ENCODE data around the gene PKP4. TPM values are rescaled to one million over a fixed set of nuclear protein-coding genes. Genes with fewer than 3 reads are reported as not detected.

Gene PKP4
- total RNA-seq, 1 experiment from 2014 or later: 59.1 TPM

DNA sequence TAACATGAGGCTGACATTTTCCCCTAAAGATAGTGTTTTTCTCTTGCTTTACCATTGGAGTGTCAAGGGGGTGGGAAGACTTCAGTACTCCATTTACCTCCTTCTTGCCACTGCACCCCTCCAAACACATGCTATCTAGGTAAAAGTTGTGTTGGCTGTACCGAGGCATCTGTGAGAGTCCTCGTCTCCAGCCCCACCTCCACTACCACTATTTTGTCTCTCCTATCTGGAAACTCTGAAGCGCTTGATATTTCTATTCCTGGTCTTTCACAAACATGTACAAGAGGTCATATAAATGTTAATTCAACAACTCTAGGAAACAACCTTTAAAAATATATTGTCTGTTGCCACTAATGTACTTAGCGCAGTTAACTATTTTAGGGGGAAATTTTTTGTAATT lies 132.6 kb downstream of the PKP4 start:
- no peak overlapping the region for H3K4me2 ChIP-seq
- H3K4me1 ChIP-seq (replicated peaks; ENCODE audit: insufficient read depth): peaks cover 8% of the 10 kb centered on the region
- no peaks in the 10 kb centered on the region for H3K36me3 ChIP-seq (ENCODE audit: low read depth)
- no peak for DNase-seq
- ChIA-PET CTCF (no interaction called here), POLR2A (ENCODE audit: unreplicated experiment) (no interaction called here)
- no peaks in the 10 kb centered on the region for H3K79me2 ChIP-seq (ENCODE audit: low read depth)
- H2AFZ ChIP-seq: no peak overlapping the region
- H3K9me2 ChIP-seq (ENCODE audit: insufficient read depth): no peaks in the 10 kb centered on the region
- intact Hi-C loops (cut with micrococcal nuclease; ENCODE audit: unreplicated experiment): no loop called here
- no peaks in the 10 kb centered on the region for H4K20me1 ChIP-seq (ENCODE audit: insufficient read depth)
- H3K27ac ChIP-seq: no peak overlapping the region
- no peak overlapping the region for H3K4me3 ChIP-seq
- H3F3A ChIP-seq (ENCODE audit: insufficient read depth, low read depth): no peaks in the 10 kb centered on the region
- no peaks in the 10 kb centered on the region for H3K27me3 ChIP-seq (ENCODE audit: insufficient read depth, low read depth)
- no peaks in the 10 kb centered on the region for H3K9me3 ChIP-seq (ENCODE audit: insufficient read depth, low read depth)
- TF ChIP-seq, protein P1, sequence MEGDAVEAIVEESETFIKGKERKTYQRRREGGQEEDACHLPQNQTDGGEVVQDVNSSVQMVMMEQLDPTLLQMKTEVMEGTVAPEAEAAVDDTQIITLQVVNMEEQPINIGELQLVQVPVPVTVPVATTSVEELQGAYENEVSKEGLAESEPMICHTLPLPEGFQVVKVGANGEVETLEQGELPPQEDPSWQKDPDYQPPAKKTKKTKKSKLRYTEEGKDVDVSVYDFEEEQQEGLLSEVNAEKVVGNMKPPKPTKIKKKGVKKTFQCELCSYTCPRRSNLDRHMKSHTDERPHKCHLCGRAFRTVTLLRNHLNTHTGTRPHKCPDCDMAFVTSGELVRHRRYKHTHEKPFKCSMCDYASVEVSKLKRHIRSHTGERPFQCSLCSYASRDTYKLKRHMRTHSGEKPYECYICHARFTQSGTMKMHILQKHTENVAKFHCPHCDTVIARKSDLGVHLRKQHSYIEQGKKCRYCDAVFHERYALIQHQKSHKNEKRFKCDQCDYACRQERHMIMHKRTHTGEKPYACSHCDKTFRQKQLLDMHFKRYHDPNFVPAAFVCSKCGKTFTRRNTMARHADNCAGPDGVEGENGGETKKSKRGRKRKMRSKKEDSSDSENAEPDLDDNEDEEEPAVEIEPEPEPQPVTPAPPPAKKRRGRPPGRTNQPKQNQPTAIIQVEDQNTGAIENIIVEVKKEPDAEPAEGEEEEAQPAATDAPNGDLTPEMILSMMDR (conservative IDR thresholded peaks at IDR 0.05): no peak
- TF ChIP-seq EZH2 (IDR thresholded peaks at IDR 0.05; ENCODE audit: low read depth): no peak
- BruUV-seq (replicated peaks): no TSS peak

DNA sequence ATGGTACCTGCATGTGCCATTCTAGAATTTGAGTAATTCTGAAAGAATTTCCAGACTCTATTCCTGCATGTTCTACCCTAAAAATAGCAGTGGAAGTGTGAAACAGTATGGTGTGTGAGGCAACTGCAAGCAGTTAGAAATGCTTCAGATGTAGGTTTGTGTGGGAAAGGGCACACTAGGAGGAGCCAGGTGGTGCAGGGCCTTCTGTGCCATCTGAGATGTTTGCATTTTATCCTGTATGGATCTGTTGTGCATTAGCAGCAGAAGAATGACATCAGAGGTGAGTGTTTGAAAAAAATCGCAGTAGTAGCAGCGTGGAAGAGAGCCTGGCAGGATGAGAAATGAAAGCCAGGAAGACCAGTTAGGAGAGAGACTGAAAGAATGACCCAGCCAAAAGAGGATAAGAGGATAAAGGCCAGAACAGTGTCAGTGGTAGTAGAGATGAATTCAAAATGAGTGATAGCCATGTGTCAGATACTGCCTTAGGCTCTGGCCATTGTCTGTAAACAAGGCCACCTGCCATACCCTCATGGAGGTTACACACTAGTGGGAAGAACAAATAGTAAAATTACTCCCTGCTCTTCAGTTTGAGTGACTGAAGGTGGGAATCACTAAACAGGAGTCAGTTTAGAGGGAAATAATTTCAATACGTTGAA lies 142.2 kb downstream of the PKP4 start:
- Histone ChIP-seq H3K4me1 (replicated peaks; ENCODE audit: insufficient read depth) (no peaks in the 10 kb centered on the region), H3F3A (ENCODE audit: insufficient read depth, low read depth) (no peaks in the 10 kb centered on the region), H3K4me3 (no peak overlapping the region), H3K36me3 (ENCODE audit: low read depth) (no peaks in the 10 kb centered on the region), H3K27me3 (ENCODE audit: insufficient read depth, low read depth) (no peaks in the 10 kb centered on the region), H4K20me1 (ENCODE audit: insufficient read depth) (no peaks in the 10 kb centered on the region), H3K9me2 (ENCODE audit: insufficient read depth) (no peaks in the 10 kb centered on the region), H3K4me2 (no peak overlapping the region), H3K79me2 (ENCODE audit: low read depth) (no peaks in the 10 kb centered on the region), H2AFZ (no peak overlapping the region), H3K9me3 (ENCODE audit: insufficient read depth, low read depth) (no peaks in the 10 kb centered on the region), H3K27ac (no peak overlapping the region)
- CTCF ChIA-PET: no interaction called here
- DNase-seq: no peak
- intact Hi-C loops (cut with micrococcal nuclease; ENCODE audit: unreplicated experiment): no loop called here
- TF ChIP-seq, protein P1 (conservative IDR thresholded peaks at IDR 0.05): no peak
- TF ChIP-seq EZH2 (IDR thresholded peaks at IDR 0.05; ENCODE audit: low read depth): no peak
- no TSS peak for BruUV-seq (replicated peaks)
- POLR2A ChIA-PET (ENCODE audit: unreplicated experiment): no interaction called here

DNA sequence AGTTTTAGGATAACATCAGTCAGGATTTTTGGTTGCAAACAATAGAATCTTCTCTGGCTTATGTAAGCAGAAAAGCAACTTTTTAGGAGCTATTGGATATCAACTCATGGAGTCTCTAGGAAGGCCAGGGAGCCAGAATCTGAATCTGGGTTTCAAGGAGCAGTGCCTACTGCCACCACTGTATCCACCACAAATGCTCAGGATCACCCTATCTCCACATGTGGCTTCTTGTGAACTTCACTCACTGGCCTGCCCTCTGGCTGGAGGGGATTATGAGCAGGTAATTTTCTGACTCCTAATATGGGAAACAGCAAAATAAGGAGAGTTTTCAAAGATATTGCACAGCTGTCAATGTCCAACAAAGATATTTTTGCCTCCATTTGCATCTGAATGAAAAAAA lies 142.9 kb downstream of the PKP4 start:
- no peaks in the 10 kb centered on the region for H4K20me1 ChIP-seq (ENCODE audit: insufficient read depth)
- BruUV-seq (replicated peaks): no TSS peak
- no peaks in the 10 kb centered on the region for H3K9me3 ChIP-seq (ENCODE audit: insufficient read depth, low read depth)
- H3K79me2 ChIP-seq (ENCODE audit: low read depth): no peaks in the 10 kb centered on the region
- no peak overlapping the region for H3K27ac ChIP-seq
- no peak overlapping the region for H3K4me2 ChIP-seq
- H3K9me2 ChIP-seq (ENCODE audit: insufficient read depth): no peaks in the 10 kb centered on the region
- no peak overlapping the region for H2AFZ ChIP-seq
- H3K4me3 ChIP-seq: no peak overlapping the region
- DNase-seq: no peak
- H3F3A ChIP-seq (ENCODE audit: insufficient read depth, low read depth): no peaks in the 10 kb centered on the region
- H3K4me1 ChIP-seq (replicated peaks; ENCODE audit: insufficient read depth): no peaks in the 10 kb centered on the region
- ChIA-PET POLR2A (ENCODE audit: unreplicated experiment) (no interaction called here), CTCF (no interaction called here)
- TF ChIP-seq, protein P1 (conservative IDR thresholded peaks at IDR 0.05): no peak
- TF ChIP-seq EZH2 (IDR thresholded peaks at IDR 0.05; ENCODE audit: low read depth): no peak
- intact Hi-C loops (cut with micrococcal nuclease; ENCODE audit: unreplicated experiment): no loop called here
- H3K36me3 ChIP-seq (ENCODE audit: low read depth): no peaks in the 10 kb centered on the region
- H3K27me3 ChIP-seq (ENCODE audit: insufficient read depth, low read depth): no peaks in the 10 kb centered on the region

Data from PC-9 (cell line).